Trophoblast cell (in vitro differentiated cells and primary cell): ENCODE data around the gene MLLT10.

Experiments used
- DNase-seq, 2 donors: peaks; one replicate each; pipeline ENCODE4 v3.0.0-alpha.2; 2016
- H2AFZ ChIP-seq: 2 replicates; pipeline ENCODE4 v1.6.1; 2013; ENCODE audit warnings: low read length, moderate library complexity, mild to moderate bottlenecking; ENCODE audit not compliant: insufficient read depth, poor library complexity
- H2AK5ac ChIP-seq: 2 replicates; pipeline ENCODE4 v1.6.1; 2013; ENCODE audit warnings: mild to moderate bottlenecking, low read length
- H2BK120ac ChIP-seq: 2 replicates; pipeline ENCODE4 v1.6.1; 2013; ENCODE audit warnings: low read length, mild to moderate bottlenecking, moderate library complexity; ENCODE audit not compliant: insufficient read depth, poor library complexity
- H2BK12ac ChIP-seq: 2 replicates; pipeline ENCODE4 v1.6.1; 2013; ENCODE audit warnings: mild to moderate bottlenecking, low read length, moderate library complexity
- H2BK5ac ChIP-seq: 2 replicates; pipeline ENCODE4 v1.6.1; 2013; ENCODE audit warnings: low read length, low read depth, moderate library complexity, mild to moderate bottlenecking; ENCODE audit not compliant: poor library complexity
- H3K14ac ChIP-seq: 2 replicates; pipeline ENCODE4 v1.6.1; 2013; ENCODE audit warnings: mild to moderate bottlenecking, low read length
- H3K18ac ChIP-seq: 2 replicates; pipeline ENCODE4 v1.6.1; 2013; ENCODE audit warnings: mild to moderate bottlenecking, low read length
- H3K23ac ChIP-seq: 2 replicates; pipeline ENCODE4 v1.6.1; 2013; ENCODE audit warnings: low read length
- H3K27ac ChIP-seq: 2 replicates; pipeline ENCODE4 v1.5.1; 2013; ENCODE audit warnings: low read depth, mild to moderate bottlenecking, inconsistent platforms, low read length, moderate library complexity
- H3K27me3 ChIP-seq: 2 replicates; pipeline ENCODE4 v1.6.1; 2013; ENCODE audit warnings: inconsistent platforms, mild to moderate bottlenecking, low read length, moderate library complexity; ENCODE audit not compliant: insufficient read depth
- H3K36me3 ChIP-seq, 2 experiments: 1 replicate in 1 of 2; 2 replicates in 1 of 2; pipeline ENCODE4 v1.6.1; 2013; ENCODE audit warnings: low read length in 2 of 2, mild to moderate bottlenecking in 2 of 2, moderate library complexity in 1 of 2; ENCODE audit not compliant: insufficient read depth in 2 of 2, control insufficient read depth in 1 of 2
- H3K4ac ChIP-seq: 2 replicates; pipeline ENCODE4 v1.6.1; 2013; ENCODE audit warnings: low read depth, mild to moderate bottlenecking, low read length, moderate library complexity
- H3K4me1 ChIP-seq, 2 experiments: 1 replicate in 1 of 2; 2 replicates in 1 of 2; pipeline ENCODE4 v1.6.1; 2013; ENCODE audit warnings: low read length in 2 of 2, mild to moderate bottlenecking in 2 of 2, moderate library complexity in 1 of 2; ENCODE audit not compliant: insufficient read depth in 2 of 2, control insufficient read depth in 1 of 2
- H3K4me2 ChIP-seq: 2 replicates; pipeline ENCODE4 v1.6.1; 2013; ENCODE audit warnings: inconsistent platforms, mild to moderate bottlenecking, low read length, moderate library complexity
- H3K4me3 ChIP-seq: 2 replicates; pipeline ENCODE4 v1.5.1; 2013; ENCODE audit warnings: mild to moderate bottlenecking, low read depth, low read length, inconsistent platforms
- H3K79me1 ChIP-seq: one replicate; pipeline ENCODE4 v1.6.1; 2013; ENCODE audit warnings: low read length
- H3K79me2 ChIP-seq: 2 replicates; pipeline ENCODE4 v1.6.1; 2013; ENCODE audit warnings: low read length, mild to moderate bottlenecking; ENCODE audit not compliant: control insufficient read depth, insufficient read depth, poor library complexity
- H3K9ac ChIP-seq: 2 replicates; pipeline ENCODE4 v1.6.1; 2013; ENCODE audit warnings: mild to moderate bottlenecking, low read length
- H3K9me3 ChIP-seq: 2 replicates; pipeline ENCODE4 v1.6.1; 2013; ENCODE audit warnings: low read depth, mild to moderate bottlenecking, control low read depth, inconsistent platforms, low read length; ENCODE audit not compliant: insufficient read depth
- H4K12ac ChIP-seq: 2 replicates; pipeline ENCODE4 v1.6.1; 2013; ENCODE audit warnings: low read depth, mild to moderate bottlenecking, low read length, moderate library complexity
- H4K8ac ChIP-seq: 2 replicates; pipeline ENCODE4 v1.6.1; 2013; ENCODE audit warnings: low read depth, mild to moderate bottlenecking, low read length, moderate library complexity
- H4K91ac ChIP-seq: one replicate; pipeline ENCODE4 v1.6.1; 2013; ENCODE audit warnings: low read depth, mild to moderate bottlenecking, low read length, moderate library complexity
- WGBS: extraction: QIAGEN DNeasy Blood & Tissue Kit; methylation state at CpG from one replicate; pipeline ENCODE4 v1.1.7; 2013; ENCODE audit warnings: missing lambda C conversion rate; ENCODE audit not compliant: insufficient read length, insufficient coverage; ENCODE audit errors: extremely low coverage; 5-methylcytosine and 5-hydroxymethylcytosine counted together

MLLT10 gene

GRCh38 chr10:21749788-21750187, 215.8 kb downstream of the MLLT10 start:
- Histone ChIP-seq H2BK5ac (no peak overlapping the region), H3K9ac (no peak overlapping the region), H3K79me1 (peaks cover 5% of the 10 kb centered on the region), H3K36me3 (peaks cover 26 to 28% of the 10 kb centered on the region in 2 experiments), H3K27me3 (no peaks in the 10 kb centered on the region), H3K4me1 (peaks cover 15 to 16% of the 10 kb centered on the region in 2 experiments), H3K14ac (no peak overlapping the region), H3K4me2 (no peak overlapping the region), H4K8ac (no peak overlapping the region), H2BK12ac (no peak overlapping the region), H4K12ac (no peak overlapping the region), H2BK120ac (no peak overlapping the region), H3K79me2 (no peaks in the 10 kb centered on the region), H2AK5ac (no peak overlapping the region), H3K4ac (no peak overlapping the region), H3K18ac (no peak overlapping the region), H3K23ac (no peak overlapping the region), H2AFZ (no peak overlapping the region), H3K9me3 (no peaks in the 10 kb centered on the region), H3K4me3 (no peak overlapping the region), H3K27ac (no peak overlapping the region), H4K91ac (no peak overlapping the region)
- WGBS = no CpG with 5 or more reads among the region's 3 CpGs
- DNase-seq = no peak

DNA sequence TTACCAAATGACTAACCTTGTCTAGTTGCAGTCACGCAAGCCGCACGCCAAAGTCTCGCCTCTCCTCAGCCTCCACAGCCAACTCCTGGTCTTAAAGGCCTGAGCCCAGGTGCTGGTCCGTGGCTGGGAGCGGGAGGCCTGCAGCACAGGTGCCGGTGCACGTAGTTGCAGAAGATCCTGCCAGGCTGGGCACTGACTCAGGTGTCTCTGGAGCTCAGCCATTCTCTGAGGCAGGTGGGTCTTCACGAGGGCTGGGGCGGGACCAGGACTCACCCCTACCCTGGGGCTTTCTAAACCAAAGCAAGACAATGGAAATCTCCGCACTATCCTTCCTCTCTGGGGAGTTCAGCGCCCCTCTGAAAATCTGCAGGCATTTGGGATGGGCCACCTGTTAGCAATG, 216.4 kb downstream of the MLLT10 start:
- Histone ChIP-seq H3K36me3 (peaks cover 24 to 27% of the 10 kb centered on the region in 2 experiments), H3K9me3 (no peaks in the 10 kb centered on the region), H3K4me3 (no peak overlapping the region), H3K4me1 (peaks cover 15 to 16% of the 10 kb centered on the region in 2 experiments), H4K91ac (no peak overlapping the region), H4K8ac (peak overlapping the region; percentile 8), H3K14ac (no peak overlapping the region), H2AK5ac (no peak overlapping the region), H3K27me3 (no peaks in the 10 kb centered on the region), H3K18ac (no peak overlapping the region), H3K23ac (no peak overlapping the region), H2BK5ac (peak overlapping the region; percentile 2), H3K9ac (no peak overlapping the region), H3K27ac (no peak overlapping the region), H3K79me1 (peaks cover 5% of the 10 kb centered on the region), H3K79me2 (no peaks in the 10 kb centered on the region), H2BK12ac (no peak overlapping the region), H4K12ac (no peak overlapping the region), H2AFZ (no peak overlapping the region), H3K4me2 (no peak overlapping the region), H2BK120ac (no peak overlapping the region), H3K4ac (no peak overlapping the region)
- no CpG with 5 or more reads among the region's 12 CpGs for WGBS
- DNase-seq = no peak

- H2AFZ ChIP-seq = no peak overlapping the region
- WGBS = no CpG with 5 or more reads among the region's 26 CpGs
Observed at GRCh38 chr10:21751341-21752310, 217.6 kb downstream of the MLLT10 start.

DNA sequence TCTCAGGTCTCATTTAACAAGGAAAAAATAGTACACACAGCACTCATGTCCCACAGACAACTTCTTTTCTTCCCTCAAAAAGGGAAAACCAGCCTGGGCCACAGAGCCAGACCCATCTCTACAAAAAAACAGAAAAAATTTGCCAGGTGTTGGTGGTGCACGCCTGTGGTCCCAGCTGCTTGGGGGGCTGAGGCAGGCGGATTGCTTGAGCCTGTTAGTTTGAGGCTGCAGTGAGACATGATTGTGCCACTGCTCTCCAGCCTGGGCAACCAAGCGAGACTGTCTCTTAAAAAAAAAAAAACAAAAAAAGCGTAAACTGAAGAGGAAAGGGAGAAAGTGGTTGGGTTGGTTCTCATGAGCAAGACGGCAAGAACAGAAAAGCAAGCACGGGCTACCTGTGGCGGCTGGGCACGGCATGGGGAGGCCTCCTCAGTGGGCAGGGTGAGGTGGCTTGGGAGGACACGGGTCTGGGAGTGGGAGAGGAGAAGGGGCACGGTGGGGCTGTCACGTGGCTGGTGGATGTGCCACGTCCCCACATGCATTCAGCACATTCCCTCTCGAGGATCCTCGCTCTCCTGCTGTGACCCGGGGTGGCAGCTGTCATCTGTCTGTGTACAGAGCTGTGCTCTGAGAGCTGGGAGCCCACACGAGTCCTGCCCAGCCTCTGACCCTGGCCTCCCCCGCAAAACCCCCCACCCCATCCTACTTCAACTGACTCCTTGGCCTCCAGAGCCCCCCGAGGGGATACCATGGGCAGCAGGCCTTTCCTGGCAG, 219.7 kb downstream of the MLLT10 start:
- no peak overlapping the region for H3K27ac ChIP-seq

More at GRCh38 chr10:21751341-21752310, 217.6 kb downstream of the MLLT10 start:
- Histone ChIP-seq H4K8ac (no peak overlapping the region), H2AK5ac (no peak overlapping the region), H4K91ac (peak overlapping the region; percentile 48), H2BK120ac (peak overlapping the region; percentile 20), H3K27ac (no peak overlapping the region), H3K27me3 (no peaks in the 10 kb centered on the region), H3K23ac (no peak overlapping the region), H3K9me3 (no peaks in the 10 kb centered on the region), H3K4me3 (no peak overlapping the region), H2BK12ac (no peak overlapping the region), H3K18ac (no peak overlapping the region), H3K79me1 (peaks cover 5% of the 10 kb centered on the region), H4K12ac (peak overlapping the region; percentile 35), H3K4ac (no peak overlapping the region), H3K79me2 (no peaks in the 10 kb centered on the region), H3K4me2 (no peak overlapping the region), H3K36me3 (peaks cover 22 to 24% of the 10 kb centered on the region in 2 experiments), H3K4me1 (peaks cover 15 to 17% of the 10 kb centered on the region in 2 experiments), H3K14ac (peak overlapping the region; percentile 10), H3K9ac (no peak overlapping the region), H2BK5ac (no peak overlapping the region)
- DNase-seq = peak; percentile 19 to 60

More for the DNA sequence above, 219.7 kb downstream of the MLLT10 start:
- H2BK5ac ChIP-seq = no peak overlapping the region
- peak overlapping the region; percentile 46 for H2AK5ac ChIP-seq
- H4K8ac ChIP-seq = no peak overlapping the region
- H3K9me3 ChIP-seq = no peaks in the 10 kb centered on the region
- no peak overlapping the region for H3K18ac ChIP-seq
- no peaks in the 10 kb centered on the region for H3K79me2 ChIP-seq
- H2BK12ac ChIP-seq = no peak overlapping the region
- peak overlapping the region; percentile 13 for H4K12ac ChIP-seq
- H3K23ac ChIP-seq = no peak overlapping the region
- H3K4me1 ChIP-seq = peaks cover 20 to 29% of the 10 kb centered on the region in 2 experiments
- no peaks in the 10 kb centered on the region for H3K27me3 ChIP-seq
- H3K14ac ChIP-seq = no peak overlapping the region
- H3K79me1 ChIP-seq = peaks cover 10% of the 10 kb centered on the region
- DNase-seq = no peak
- H2AFZ ChIP-seq = no peak overlapping the region
- no peak overlapping the region for H3K9ac ChIP-seq
- no CpG with 5 or more reads among the region's 18 CpGs for WGBS
- H3K4ac ChIP-seq = no peak overlapping the region
- no peak overlapping the region for H4K91ac ChIP-seq
- H2BK120ac ChIP-seq = no peak overlapping the region
- H3K4me3 ChIP-seq = no peak overlapping the region
- peaks cover 15 to 20% of the 10 kb centered on the region in 2 experiments for H3K36me3 ChIP-seq
- no peak overlapping the region for H3K4me2 ChIP-seq
